HEK293 (cell line): Measurements from ENCODE around the gene RTCA.

Source experiments
- CTCF ChIP-seq: fragments of 450-650 bp; formaldehyde crosslinking; IDR thresholded peaks from 2 replicates; pipeline ENCODE4 v1.5.1; 2016; ENCODE audit warnings: missing biosample characterization, missing genetic modification characterization
- ELK4 ChIP-seq: IDR thresholded peaks from 2 replicates; pipeline ENCODE4 v1.6.1; 2011; ENCODE audit warnings: mild to moderate bottlenecking, low read depth, low read length, borderline replicate concordance
- KLF8 ChIP-seq: fragments of 450-650 bp; formaldehyde crosslinking; IDR thresholded peaks from 2 replicates; pipeline ENCODE4 v1.5.1; 2016; ENCODE audit warnings: missing biosample characterization, missing genetic modification characterization
- REST ChIP-seq: fragments of 450-650 bp; formaldehyde crosslinking; IDR thresholded peaks from 2 replicates; pipeline ENCODE4 v1.5.1; 2016; ENCODE audit warnings: missing biosample characterization, missing genetic modification characterization
- ZFP69B ChIP-seq: fragments of 450-650 bp; formaldehyde crosslinking; IDR thresholded peaks from 2 replicates; pipeline ENCODE4 v1.5.1; 2016; ENCODE audit warnings: missing biosample characterization, missing genetic modification characterization
- ZNF146 ChIP-seq: fragments of 450-650 bp; formaldehyde crosslinking; IDR thresholded peaks from 2 replicates; pipeline ENCODE4 v1.5.1; 2016; ENCODE audit warnings: missing biosample characterization, missing genetic modification characterization
- ZNF184 ChIP-seq: fragments of 450-650 bp; IDR thresholded peaks from 2 replicates; pipeline ENCODE4 v1.5.1; 2018; ENCODE audit warnings: missing biosample characterization, mild to moderate bottlenecking, missing genetic modification characterization
- ZNF324 ChIP-seq: fragments of 450-650 bp; formaldehyde crosslinking; IDR thresholded peaks from 2 replicates; pipeline ENCODE4 v1.5.1; 2016; ENCODE audit warnings: missing biosample characterization, missing genetic modification characterization
- ZNF621 ChIP-seq: fragments of 450-650 bp; formaldehyde crosslinking; IDR thresholded peaks from 2 replicates; pipeline ENCODE4 v1.5.1; 2017; ENCODE audit warnings: missing biosample characterization, missing genetic modification characterization
- ZNF837 ChIP-seq: fragments of 450-650 bp; formaldehyde crosslinking; IDR thresholded peaks from 2 replicates; pipeline ENCODE4 v1.5.1; 2016; ENCODE audit warnings: missing biosample characterization, missing genetic modification characterization

GRCh38 chr1:100265562-100265930 is 470 bp upstream of the RTCA start:
- no peak for TF ChIP-seq ZNF146 (tag by site-specific recombination)
- no peak for TF ChIP-seq CTCF (tag by site-specific recombination)
- no peak for TF ChIP-seq ZFP69B (tag by site-specific recombination)
- no peak for TF ChIP-seq ZNF184 (tag by site-specific recombination)
- no peak for TF ChIP-seq ZNF621 (tag by site-specific recombination)
- TF ChIP-seq ELK4: no peak
- no peak for TF ChIP-seq ZNF837 (tag by site-specific recombination)
- TF ChIP-seq REST (tag by site-specific recombination): no peak
- TF ChIP-seq KLF8 (tag by site-specific recombination): no peak
- no peak for TF ChIP-seq ZNF324 (tag by site-specific recombination)
